ENCODE data around the gene SMIM5. TPM values are rescaled to one million over a fixed set of nuclear protein-coding genes. Genes with fewer than 3 reads are reported as not detected.
A peak's percentile ranks its signal among the peaks of the same experiment; 100 is the strongest.
"Not testable (repeated sequence)": the region's sequence is repeated elsewhere in the genome, so short reads cannot be mapped to it uniquely, and the experiment has no call there.

The SMIM5 gene
- total RNA-seq, 2 experiments from 2014 or later, result 0.14 to 0.16 TPM

- H3K27me3 Mint-ChIP-seq, result no peaks in the 10 kb centered on the region
- H3K27ac Mint-ChIP-seq, result no peak overlapping the region
- H3K4me1 Mint-ChIP-seq, result no peaks in the 10 kb centered on the region
- H3K36me3 Mint-ChIP-seq, result no peaks in the 10 kb centered on the region
- no peaks in the 10 kb centered on the region for H3K9me3 Mint-ChIP-seq
- no peak overlapping the region for H3K4me3 Mint-ChIP-seq
- DNase-seq, result no peak
These were observed 6.1 kb upstream of the SMIM5 start for GRCh38 chr17:75627094-75627493.

- Mint-ChIP-seq H3K36me3 (no peaks in the 10 kb centered on the region), H3K27me3 (no peaks in the 10 kb centered on the region), H3K9me3 (no peaks in the 10 kb centered on the region), H3K4me3 (no peak overlapping the region), H3K4me1 (peaks cover under 1% of the 10 kb centered on the region), H3K27ac (no peak overlapping the region)
- DNase-seq, result no peak
These were observed 4.8 kb upstream of the SMIM5 start for GRCh38 chr17:75628425-75628824.

- Mint-ChIP-seq H3K9me3 (no peaks in the 10 kb centered on the region), H3K27me3 (no peaks in the 10 kb centered on the region), H3K36me3 (no peaks in the 10 kb centered on the region), H3K27ac (no peak overlapping the region), H3K4me3 (no peak overlapping the region), H3K4me1 (peaks cover 5% of the 10 kb centered on the region)
- no peak for DNase-seq
These were observed 4.1 kb upstream of the SMIM5 start for GRCh38 chr17:75629157-75629556.

- peaks cover 5% of the 10 kb centered on the region for H3K4me1 Mint-ChIP-seq
- no peaks in the 10 kb centered on the region for H3K36me3 Mint-ChIP-seq
- no peaks in the 10 kb centered on the region for H3K9me3 Mint-ChIP-seq
- H3K4me3 Mint-ChIP-seq, result no peak overlapping the region
- H3K27me3 Mint-ChIP-seq, result no peaks in the 10 kb centered on the region
- DNase-seq, result no peak
- no peak overlapping the region for H3K27ac Mint-ChIP-seq
These were observed 2.9 kb upstream of the SMIM5 start for GRCh38 chr17:75630071-75630917.

GRCh38 chr17:75631353-75631752 is 1.9 kb upstream of the SMIM5 start:
- no peak overlapping the region for H3K27ac Mint-ChIP-seq
- no peaks in the 10 kb centered on the region for H3K9me3 Mint-ChIP-seq
- H3K27me3 Mint-ChIP-seq, result no peaks in the 10 kb centered on the region
- no peak for DNase-seq
- no peak overlapping the region for H3K4me3 Mint-ChIP-seq
- no peaks in the 10 kb centered on the region for H3K36me3 Mint-ChIP-seq
- H3K4me1 Mint-ChIP-seq, result peaks cover 5% of the 10 kb centered on the region

GRCh38 chr17:75632428-75632827 is 806 bp upstream of the SMIM5 start:
- no peak overlapping the region for H3K4me3 Mint-ChIP-seq
- H3K4me1 Mint-ChIP-seq, result peaks cover 5% of the 10 kb centered on the region
- no peaks in the 10 kb centered on the region for H3K27me3 Mint-ChIP-seq
- H3K9me3 Mint-ChIP-seq, result no peaks in the 10 kb centered on the region
- no peak overlapping the region for H3K27ac Mint-ChIP-seq
- H3K36me3 Mint-ChIP-seq, result no peaks in the 10 kb centered on the region
- no peak for DNase-seq

GRCh38 chr17:75633486-75634375 is 497 bp downstream of the SMIM5 start:
- Mint-ChIP-seq H3K36me3 (no peaks in the 10 kb centered on the region), H3K4me1 (peaks cover 5% of the 10 kb centered on the region)

GRCh38 chr17:75634376-75634740 is 1.1 kb downstream of the SMIM5 start:
- Mint-ChIP-seq H3K36me3 (no peaks in the 10 kb centered on the region), H3K4me1 (peaks cover 5% of the 10 kb centered on the region), H3K27me3 (no peaks in the 10 kb centered on the region), H3K27ac (no peak overlapping the region), H3K9me3 (no peaks in the 10 kb centered on the region), H3K4me3 (no peak overlapping the region)
- no peak for DNase-seq

More at GRCh38 chr17:75633486-75634375, 497 bp downstream of the SMIM5 start:
- no peaks in the 10 kb centered on the region for H3K9me3 Mint-ChIP-seq
- H3K27me3 Mint-ChIP-seq, result no peaks in the 10 kb centered on the region
- peak; percentile 47 for DNase-seq
- H3K27ac Mint-ChIP-seq, result no peak overlapping the region
- no peak overlapping the region for H3K4me3 Mint-ChIP-seq

GRCh38 chr17:75634754-75635609 is 1.7 kb downstream of the SMIM5 start:
- Mint-ChIP-seq H3K4me1 (peaks cover 5% of the 10 kb centered on the region), H3K9me3 (no peaks in the 10 kb centered on the region), H3K4me3 (no peak overlapping the region), H3K27ac (no peak overlapping the region), H3K36me3 (no peaks in the 10 kb centered on the region), H3K27me3 (no peaks in the 10 kb centered on the region)
- no peak for DNase-seq

GRCh38 chr17:75635610-75636202 is 2.5 kb downstream of the SMIM5 start:
- Mint-ChIP-seq H3K36me3 (no peaks in the 10 kb centered on the region), H3K4me3 (no peak overlapping the region), H3K27ac (no peak overlapping the region), H3K9me3 (no peaks in the 10 kb centered on the region), H3K27me3 (no peaks in the 10 kb centered on the region), H3K4me1 (peaks cover 5% of the 10 kb centered on the region)
- no peak for DNase-seq

- Mint-ChIP-seq H3K4me1 (peaks cover 5% of the 10 kb centered on the region), H3K4me3 (no peak overlapping the region), H3K27ac (no peak overlapping the region), H3K27me3 (no peaks in the 10 kb centered on the region), H3K36me3 (no peaks in the 10 kb centered on the region), H3K9me3 (no peaks in the 10 kb centered on the region)
- no peak for DNase-seq
These were observed 3.3 kb downstream of the SMIM5 start for GRCh38 chr17:75636381-75637142.

GRCh38 chr17:75637143-75637538 is 3.9 kb downstream of the SMIM5 start:
- Mint-ChIP-seq H3K9me3 (no peaks in the 10 kb centered on the region), H3K27me3 (no peaks in the 10 kb centered on the region), H3K4me3 (no peak overlapping the region), H3K4me1 (peaks cover 5% of the 10 kb centered on the region), H3K36me3 (no peaks in the 10 kb centered on the region), H3K27ac (no peak overlapping the region)
- no peak for DNase-seq

GRCh38 chr17:75637551-75637950 is 4.3 kb downstream of the SMIM5 start:
- H3K27me3 Mint-ChIP-seq, result no peaks in the 10 kb centered on the region
- peaks cover 5% of the 10 kb centered on the region for H3K4me1 Mint-ChIP-seq
- no peak for DNase-seq
- no peak overlapping the region for H3K4me3 Mint-ChIP-seq
- no peaks in the 10 kb centered on the region for H3K9me3 Mint-ChIP-seq
- H3K27ac Mint-ChIP-seq, result no peak overlapping the region
- no peaks in the 10 kb centered on the region for H3K36me3 Mint-ChIP-seq

- H3K27ac Mint-ChIP-seq, H3K36me3 Mint-ChIP-seq, DNase-seq, H3K4me1 Mint-ChIP-seq, H3K27me3 Mint-ChIP-seq, H3K9me3 Mint-ChIP-seq, H3K4me3 Mint-ChIP-seq: not testable (repeated sequence)
These were observed 4.8 kb downstream of the SMIM5 start for GRCh38 chr17:75638039-75638438.
